ENCODE results near the gene AFG1L. TPM values are rescaled to one million over a fixed set of nuclear protein-coding genes. Genes with fewer than 3 reads are reported as not detected.
"Not testable (repeated sequence)": the region's sequence is repeated elsewhere in the genome, so short reads cannot be mapped to it uniquely, and the experiment has no call there.

Gene AFG1L
- total and polyA plus RNA-seq, 10 donors: 1.8 to 13.0 (median 4.4) TPM

DNA sequence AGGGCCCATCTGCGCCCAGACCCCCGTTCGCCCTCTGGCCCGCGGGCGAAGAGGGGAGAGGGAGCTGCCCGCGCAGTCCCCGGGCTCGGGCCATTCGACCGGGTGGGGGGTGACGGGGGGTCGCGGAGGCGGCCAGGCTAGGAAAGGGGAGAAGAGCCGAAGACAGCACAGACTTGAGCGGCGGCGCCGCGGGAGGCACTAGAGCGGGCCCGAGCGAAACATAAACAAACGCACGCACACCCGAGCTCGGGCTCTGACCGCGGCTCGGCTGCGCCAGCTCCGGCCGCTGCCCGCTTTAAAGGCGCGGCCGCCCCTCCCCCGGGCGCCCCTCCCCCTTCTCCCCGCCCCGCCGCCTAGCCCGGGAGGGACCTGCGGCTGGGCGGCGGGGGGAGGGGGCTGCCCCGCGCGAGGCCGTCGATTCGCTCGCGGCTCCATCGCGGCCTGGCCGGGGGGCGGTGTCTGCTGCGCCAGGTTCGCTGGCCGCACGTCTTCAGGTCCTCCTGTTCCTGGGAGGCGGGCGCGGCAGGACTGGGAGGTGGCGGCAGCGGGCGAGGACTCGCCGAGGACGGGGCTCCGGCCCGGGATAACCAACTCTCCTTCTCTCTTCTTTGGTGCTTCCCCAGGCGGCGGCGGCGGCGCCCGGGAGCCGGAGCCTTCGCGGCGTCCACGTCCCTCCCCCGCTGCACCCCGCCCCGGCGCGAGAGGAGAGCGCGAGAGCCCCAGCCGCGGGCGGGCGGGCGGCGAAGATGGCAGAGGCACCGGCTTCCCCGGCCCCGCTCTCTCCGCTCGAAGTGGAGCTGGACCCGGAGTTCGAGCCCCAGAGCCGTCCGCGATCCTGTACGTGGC, 265.8 kb downstream of the AFG1L start, which contains the start of gene FOXO3:
Gene FOXO3 (plus strand): TSS at position 455 of the 846 bp plus-strand sequence. CDS start 292 bp downstream, at position 747.
- 0 to 4% (median 1%) methylated on average over 38 to 109 of the region's 110 CpGs for WGBS, 5 donors
- Histone ChIP-seq H3K36me3 (no peaks in the 10 kb centered on the region), H3K27ac (peak within 1 kb of the TSS; percentile 99 to 100 (median 100)), H3K27me3 (replicated peaks in 1 of 7) (no peaks in the 10 kb centered on the region), H3K4me1 (peaks cover 23 to 56% (median 53%) of the 10 kb centered on the region in 6 donors), H3K4me3 (peak within 1 kb of the TSS; percentile 68 to 88 (median 80)), H3K9me3 (no peaks in the 10 kb centered on the region)
- peak; percentile 98 for DNase-seq
- TF ChIP-seq, protein P1, sequence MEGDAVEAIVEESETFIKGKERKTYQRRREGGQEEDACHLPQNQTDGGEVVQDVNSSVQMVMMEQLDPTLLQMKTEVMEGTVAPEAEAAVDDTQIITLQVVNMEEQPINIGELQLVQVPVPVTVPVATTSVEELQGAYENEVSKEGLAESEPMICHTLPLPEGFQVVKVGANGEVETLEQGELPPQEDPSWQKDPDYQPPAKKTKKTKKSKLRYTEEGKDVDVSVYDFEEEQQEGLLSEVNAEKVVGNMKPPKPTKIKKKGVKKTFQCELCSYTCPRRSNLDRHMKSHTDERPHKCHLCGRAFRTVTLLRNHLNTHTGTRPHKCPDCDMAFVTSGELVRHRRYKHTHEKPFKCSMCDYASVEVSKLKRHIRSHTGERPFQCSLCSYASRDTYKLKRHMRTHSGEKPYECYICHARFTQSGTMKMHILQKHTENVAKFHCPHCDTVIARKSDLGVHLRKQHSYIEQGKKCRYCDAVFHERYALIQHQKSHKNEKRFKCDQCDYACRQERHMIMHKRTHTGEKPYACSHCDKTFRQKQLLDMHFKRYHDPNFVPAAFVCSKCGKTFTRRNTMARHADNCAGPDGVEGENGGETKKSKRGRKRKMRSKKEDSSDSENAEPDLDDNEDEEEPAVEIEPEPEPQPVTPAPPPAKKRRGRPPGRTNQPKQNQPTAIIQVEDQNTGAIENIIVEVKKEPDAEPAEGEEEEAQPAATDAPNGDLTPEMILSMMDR (IDR thresholded peaks at IDR 0.05 in 8 of 11, conservative IDR thresholded peaks at IDR 0.05 in 3 of 11): peak in 2 of 11 experiments; percentile 30
- TF ChIP-seq POLR2AphosphoS5 (IDR thresholded peaks at IDR 0.05) (peak; percentile 94 to 96 (median 96)), POLR2A (IDR thresholded peaks at IDR 0.05) (peak; percentile 10 to 72 (median 66))
- intact Hi-C loops (cut with DNase I; ENCODE audit: low total_unique reads): no loop called here

DNA sequence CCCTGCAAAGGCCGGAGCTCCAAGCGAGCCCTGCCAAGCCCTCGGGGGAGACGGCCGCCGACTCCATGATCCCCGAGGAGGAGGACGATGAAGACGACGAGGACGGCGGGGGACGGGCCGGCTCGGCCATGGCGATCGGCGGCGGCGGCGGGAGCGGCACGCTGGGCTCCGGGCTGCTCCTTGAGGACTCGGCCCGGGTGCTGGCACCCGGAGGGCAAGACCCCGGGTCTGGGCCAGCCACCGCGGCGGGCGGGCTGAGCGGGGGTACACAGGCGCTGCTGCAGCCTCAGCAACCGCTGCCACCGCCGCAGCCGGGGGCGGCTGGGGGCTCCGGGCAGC, 266.4 kb downstream of the AFG1L start:
- H3K27me3 ChIP-seq (replicated peaks in 1 of 7); H3K36me3 ChIP-seq; H3K9me3 ChIP-seq; intact Hi-C loops (cut with DNase I; ENCODE audit: low total_unique reads): not testable (repeated sequence)
- peak; percentile 85 for DNase-seq
- WGBS, 5 donors: 6 to 9% (median 7%) methylated on average over 14 to 28 of the region's 40 CpGs; no CpG with 5 or more reads in 2 of the 5 donors
- H3K27ac ChIP-seq: peak overlapping the region; percentile 99 to 100 (median 100)
- H3K4me1 ChIP-seq: peaks cover 28 to 61% (median 59%) of the 10 kb centered on the region in 6 donors
- peak overlapping the region; percentile 68 to 88 (median 80) for H3K4me3 ChIP-seq

GRCh38 chr6:108561742-108562502, 267.1 kb downstream of the AFG1L start:
- Histone ChIP-seq H3K36me3 (peaks cover 0 to 4% (median 0%) of the 10 kb centered on the region in 6 donors), H3K4me1 (peaks cover 34 to 61% (median 60%) of the 10 kb centered on the region in 6 donors), H3K9me3 (no peaks in the 10 kb centered on the region), H3K27me3 (replicated peaks in 1 of 7) (no peaks in the 10 kb centered on the region), H3K27ac (peak overlapping the region; percentile 44 to 100 (median 100)), H3K4me3 (peak overlapping the region; percentile 68 to 88 (median 80))
- 27 to 42% (median 33%) methylated on average over 43 to 46 of the region's 46 CpGs for WGBS, 5 donors
- intact Hi-C loops (cut with DNase I; ENCODE audit: low total_unique reads): no loop called here
- peak; percentile 89 for DNase-seq
- no peak for TF ChIP-seq POLR2A (IDR thresholded peaks at IDR 0.05)
- TF ChIP-seq POLR2AphosphoS5 (IDR thresholded peaks at IDR 0.05): peak in 2 of 3 donors; percentile 66 to 75

- Histone ChIP-seq H3K36me3 (peaks cover 0 to 10% (median 3%) of the 10 kb centered on the region in 6 donors), H3K4me3 (peak overlapping the region; percentile 68 to 88 (median 80)), H3K27ac (peak overlapping the region; percentile 44 to 100 (median 100)), H3K9me3 (no peaks in the 10 kb centered on the region), H3K4me1 (peaks cover 37 to 61% (median 60%) of the 10 kb centered on the region in 6 donors), H3K27me3 (replicated peaks in 1 of 7) (no peaks in the 10 kb centered on the region)
- WGBS, 5 donors: 33 to 49% (median 43%) methylated on average over 17 of the region's 17 CpGs
- intact Hi-C loops (cut with DNase I; ENCODE audit: low total_unique reads): no loop called here
- TF ChIP-seq POLR2AphosphoS5 (IDR thresholded peaks at IDR 0.05) (peak; percentile 61 to 73 (median 72)), POLR2A (IDR thresholded peaks at IDR 0.05) (no peak)
- peak; percentile 84 for DNase-seq
Measured at GRCh38 chr6:108562503-108562993, 267.7 kb downstream of the AFG1L start.

DNA sequence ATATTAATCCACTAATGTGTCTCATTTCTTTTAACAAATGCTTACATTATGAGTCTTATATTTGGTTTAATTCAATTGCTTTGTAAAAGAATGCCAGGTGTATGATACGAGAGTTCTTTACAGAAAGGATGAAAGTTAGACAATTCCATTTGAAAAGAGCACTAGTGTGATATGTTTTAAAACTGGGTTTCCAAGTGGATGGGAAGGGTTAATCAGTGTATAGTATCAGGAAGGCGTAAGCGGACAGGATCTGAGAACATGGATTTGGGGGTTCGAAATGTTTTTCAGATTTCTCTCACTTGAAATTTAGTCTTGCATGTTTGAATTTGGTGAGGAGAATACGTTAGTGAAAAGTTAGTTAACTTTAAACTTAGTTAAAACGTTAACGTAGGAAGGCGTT, 268.4 kb downstream of the AFG1L start:
- no peaks in the 10 kb centered on the region for H3K27me3 ChIP-seq (replicated peaks in 1 of 7)
- peaks cover 43 to 68% (median 67%) of the 10 kb centered on the region in 6 donors for H3K4me1 ChIP-seq
- peak overlapping the region in 7 of 8 donors; percentile 74 to 88 (median 83) for H3K4me3 ChIP-seq
- H3K9me3 ChIP-seq: no peaks in the 10 kb centered on the region
- no peak for DNase-seq
- 83 to 89% (median 86%) methylated on average over 8 of the region's 8 CpGs for WGBS, 5 donors
- TF ChIP-seq POLR2AphosphoS5 (IDR thresholded peaks at IDR 0.05) (no peak), POLR2A (IDR thresholded peaks at IDR 0.05) (no peak)
- TF ChIP-seq, protein P1 (IDR thresholded peaks at IDR 0.05 in 8 of 11, conservative IDR thresholded peaks at IDR 0.05 in 3 of 11): no peak
- peaks cover 0 to 17% (median 3%) of the 10 kb centered on the region in 6 donors for H3K36me3 ChIP-seq
- peak overlapping the region; percentile 44 to 100 (median 100) for H3K27ac ChIP-seq
- intact Hi-C loops (cut with DNase I; ENCODE audit: low total_unique reads): no loop called here

All from spleen (tissue), 11 donors.